ENCODE measurements around the gene DNAJC5G.
"Not testable (repeated sequence)": the region's sequence is repeated elsewhere in the genome, so short reads cannot be mapped to it uniquely, and the experiment has no call there.

DNAJC5G gene

GRCh38 chr2:27309651-27310050 is 34.4 kb downstream of the DNAJC5G start:
- no peak for DNase-seq

GRCh38 chr2:27312152-27312551 is 36.9 kb downstream of the DNAJC5G start:
- no peak for DNase-seq

GRCh38 chr2:27313882-27314645 is 38.8 kb downstream of the DNAJC5G start:
- no peak for DNase-seq

- no peak for DNase-seq
Observed at GRCh38 chr2:27314709-27315108, 39.5 kb downstream of the DNAJC5G start.

GRCh38 chr2:27315122-27315521 is 39.9 kb downstream of the DNAJC5G start:
- no peak for DNase-seq

- no peak for DNase-seq
Observed at GRCh38 chr2:27316655-27317412, 41.6 kb downstream of the DNAJC5G start.

- not testable (repeated sequence) for DNase-seq
Observed at GRCh38 chr2:27319839-27320238, 44.6 kb downstream of the DNAJC5G start.

GRCh38 chr2:27320958-27321543 is 45.8 kb downstream of the DNAJC5G start:
- DNase-seq: no peak

- DNase-seq: no peak
Observed at GRCh38 chr2:27322301-27322765, 47.1 kb downstream of the DNAJC5G start.

- DNase-seq: peak; percentile 90
Observed at GRCh38 chr2:27322766-27323595, 47.7 kb downstream of the DNAJC5G start, which contains the start of gene MPV17. Gene MPV17, minus strand, starts transcription at chr2:27323097. Its CDS starts 580 bp downstream, at chr2:27322517.

GRCh38 chr2:27323596-27324285 is 48.5 kb downstream of the DNAJC5G start:
- no peak for DNase-seq

- DNase-seq: no peak
Observed at GRCh38 chr2:27324720-27325119, 49.5 kb downstream of the DNAJC5G start.

Measured in right kidney (tissue), 1 donor.